Mesenchymal stem cell (in vitro differentiated cells and primary cell): ENCODE measurements around the gene KLHDC8A.

Experiments used
- DNase-seq: peaks from one replicate; pipeline ENCODE4 v3.0.0-alpha.2; 2013
- H2AFZ ChIP-seq: one replicate; pipeline ENCODE4 v1.6.1; 2013; ENCODE audit warnings: low read depth, mild to moderate bottlenecking, control low read depth, inconsistent platforms, low read length, moderate library complexity
- H2AK5ac ChIP-seq: 2 replicates; pipeline ENCODE4 v1.6.1; 2013; ENCODE audit warnings: low read length, moderate library complexity, mild to moderate bottlenecking, inconsistent platforms; ENCODE audit not compliant: severe bottlenecking
- H2BK120ac ChIP-seq: one replicate; pipeline ENCODE4 v1.6.1; 2013; ENCODE audit warnings: low read depth, mild to moderate bottlenecking, inconsistent platforms, low read length, moderate library complexity
- H2BK12ac ChIP-seq, 2 experiments: one replicate each; pipeline ENCODE4 v1.6.1; 2013; ENCODE audit warnings: inconsistent platforms in 2 of 2, low read length in 2 of 2, mild to moderate bottlenecking in 2 of 2, moderate library complexity in 2 of 2, control low read depth in 1 of 2
- H2BK15ac ChIP-seq: one replicate; pipeline ENCODE4 v1.6.1; 2013; ENCODE audit warnings: mild to moderate bottlenecking, low read depth, inconsistent platforms; ENCODE audit not compliant: poor library complexity, severe bottlenecking
- H2BK5ac ChIP-seq: 2 replicates; pipeline ENCODE4 v1.6.1; 2013; ENCODE audit warnings: low read depth, mild to moderate bottlenecking, low read length, control low read depth, inconsistent platforms; ENCODE audit not compliant: poor library complexity, severe bottlenecking
- H3K14ac ChIP-seq, 2 experiments: one replicate each; pipeline ENCODE4 v1.6.1; 2013; ENCODE audit warnings: inconsistent platforms in 2 of 2, low read length in 2 of 2, control low read depth in 1 of 2, mild to moderate bottlenecking in 1 of 2, moderate library complexity in 1 of 2
- H3K18ac ChIP-seq, 2 experiments: one replicate each; pipeline ENCODE4 v1.6.1; 2013; ENCODE audit warnings: inconsistent platforms in 2 of 2, low read length in 2 of 2, control low read depth in 1 of 2, low read depth in 1 of 2, mild to moderate bottlenecking in 1 of 2
- H3K23ac ChIP-seq, 2 experiments: one replicate each; pipeline ENCODE4 v1.6.1; 2013; ENCODE audit warnings: inconsistent platforms in 2 of 2, low read length in 2 of 2, mild to moderate bottlenecking in 2 of 2, moderate library complexity in 2 of 2, control low read depth in 1 of 2
- H3K27ac ChIP-seq: 2 replicates; pipeline ENCODE4 v1.5.1; 2013; ENCODE audit warnings: mild to moderate bottlenecking, moderate library complexity, low read length, control low read depth, inconsistent platforms; ENCODE audit not compliant: poor library complexity, severe bottlenecking
- H3K27me3 ChIP-seq, 2 experiments: 2 replicates each; pipeline versions ENCODE4 v1.6.1 to v1.7.0; 2013; ENCODE audit warnings: low read length in 2 of 2, mild to moderate bottlenecking in 2 of 2, moderate library complexity in 2 of 2, control low read depth in 1 of 2, inconsistent platforms in 1 of 2; ENCODE audit not compliant: control insufficient read depth in 1 of 2, insufficient read depth in 1 of 2
- H3K36me3 ChIP-seq, 2 experiments: 2 replicates each; pipeline versions ENCODE4 v1.6.1 to v1.7.0; 2013; ENCODE audit warnings: low read length in 2 of 2, control low read depth in 1 of 2, inconsistent platforms in 1 of 2, low read depth in 1 of 2, mild to moderate bottlenecking in 1 of 2; ENCODE audit not compliant: insufficient read depth in 2 of 2, control insufficient read depth in 1 of 2
- H3K4ac ChIP-seq, 2 experiments: one replicate each; pipeline ENCODE4 v1.6.1; 2013; ENCODE audit warnings: inconsistent platforms in 2 of 2, low read length in 2 of 2, mild to moderate bottlenecking in 2 of 2, moderate library complexity in 2 of 2, control low read depth in 1 of 2, low read depth in 1 of 2
- H3K4me1 ChIP-seq: 2 replicates; pipeline ENCODE4 v1.6.1; 2013; ENCODE audit warnings: low read depth, low read length, control low read depth; ENCODE audit not compliant: control insufficient read depth, insufficient read depth
- H3K4me2 ChIP-seq: 2 replicates; pipeline ENCODE4 v1.6.1; 2013; ENCODE audit warnings: low read length, mild to moderate bottlenecking, inconsistent platforms; ENCODE audit not compliant: poor library complexity, severe bottlenecking
- H3K4me3 ChIP-seq, 2 experiments: 2 replicates each; pipeline versions ENCODE4 v1.5.1 to v1.7.0; 2013; ENCODE audit warnings: low read length in 2 of 2, mild to moderate bottlenecking in 2 of 2, control low read depth in 1 of 2, low read depth in 1 of 2; ENCODE audit not compliant: insufficient read depth in 1 of 2
- H3K79me1 ChIP-seq: replicated peaks from 2 replicates; pipeline ENCODE4 v1.6.1; 2013; ENCODE audit warnings: mild to moderate bottlenecking, control low read depth, low read length, inconsistent platforms; ENCODE audit not compliant: poor library complexity, severe bottlenecking
- H3K9ac ChIP-seq: 2 replicates; pipeline ENCODE4 v1.7.0; 2013; ENCODE audit warnings: mild to moderate bottlenecking, low read length, moderate library complexity
- H3K9me3 ChIP-seq: 2 replicates; pipeline ENCODE4 v1.7.0; 2013; ENCODE audit warnings: mild to moderate bottlenecking, low read length; ENCODE audit not compliant: control insufficient read depth
- H4K8ac ChIP-seq: one replicate; pipeline ENCODE4 v1.6.1; 2013; ENCODE audit warnings: inconsistent platforms, mild to moderate bottlenecking, low read length, moderate library complexity
- H4K91ac ChIP-seq: one replicate; pipeline ENCODE4 v1.6.1; 2013; ENCODE audit warnings: mild to moderate bottlenecking, low read length, inconsistent platforms
- WGBS: methylation state at CpG from one replicate; pipeline ENCODE4 v1.1.7; 2013; ENCODE audit warnings: mixed read lengths; 5-methylcytosine and 5-hydroxymethylcytosine counted together

KLHDC8A gene

GRCh38 chr1:205350691-205351141, 6.0 kb downstream of the KLHDC8A start:
- H2BK5ac ChIP-seq, result no peak overlapping the region
- 61% methylated on average over 8 of the region's 8 CpGs for WGBS
- H3K27ac ChIP-seq, result no peak overlapping the region
- no peak overlapping the region for H3K14ac ChIP-seq
- peak overlapping the region; percentile 48 for H4K8ac ChIP-seq
- no peak overlapping the region for H3K9ac ChIP-seq
- no peak overlapping the region for H3K4ac ChIP-seq
- H3K18ac ChIP-seq, result no peak overlapping the region
- no peaks in the 10 kb centered on the region for H3K79me1 ChIP-seq
- no peak overlapping the region for H2BK120ac ChIP-seq
- H2BK15ac ChIP-seq, result no peak overlapping the region
- H4K91ac ChIP-seq, result no peak overlapping the region
- no peak overlapping the region for H3K23ac ChIP-seq
- H3K36me3 ChIP-seq, result no peaks in the 10 kb centered on the region
- H3K27me3 ChIP-seq, result peaks cover 57% of the 10 kb centered on the region in 2 experiments
- H3K4me2 ChIP-seq, result no peak overlapping the region
- no peak overlapping the region for H2AFZ ChIP-seq
- H3K9me3 ChIP-seq, result no peaks in the 10 kb centered on the region
- H3K4me3 ChIP-seq, result no peak overlapping the region
- DNase-seq, result no peak
- no peaks in the 10 kb centered on the region for H3K4me1 ChIP-seq
- no peak overlapping the region for H2AK5ac ChIP-seq
- H2BK12ac ChIP-seq, result no peak overlapping the region

- no peak overlapping the region for H3K4ac ChIP-seq
- no peaks in the 10 kb centered on the region for H3K79me1 ChIP-seq
- H3K4me2 ChIP-seq, result no peak overlapping the region
- no peak overlapping the region for H3K23ac ChIP-seq
- no peaks in the 10 kb centered on the region for H3K36me3 ChIP-seq
- no peak overlapping the region for H3K27ac ChIP-seq
- peaks cover 60 to 63% of the 10 kb centered on the region in 2 experiments for H3K27me3 ChIP-seq
- no peak overlapping the region for H4K8ac ChIP-seq
- no peak overlapping the region for H2AK5ac ChIP-seq
- 77% methylated on average over 4 of the region's 4 CpGs for WGBS
- H3K18ac ChIP-seq, result no peak overlapping the region
- no peak overlapping the region for H3K9ac ChIP-seq
- no peak overlapping the region for H4K91ac ChIP-seq
- H3K4me3 ChIP-seq, result no peak overlapping the region
- no peak overlapping the region for H2BK15ac ChIP-seq
- H2BK120ac ChIP-seq, result no peak overlapping the region
- no peak overlapping the region for H2BK5ac ChIP-seq
- DNase-seq, result no peak
- no peaks in the 10 kb centered on the region for H3K9me3 ChIP-seq
- no peak overlapping the region for H2AFZ ChIP-seq
- H3K14ac ChIP-seq, result no peak overlapping the region
- H2BK12ac ChIP-seq, result no peak overlapping the region
- H3K4me1 ChIP-seq, result no peaks in the 10 kb centered on the region
Measured at GRCh38 chr1:205350124-205350523, 6.6 kb downstream of the KLHDC8A start.

GRCh38 chr1:205348554-205349487, 7.9 kb downstream of the KLHDC8A start:
- no peak overlapping the region for H3K4me2 ChIP-seq
- H3K27ac ChIP-seq, result no peak overlapping the region
- H3K4me3 ChIP-seq, result no peak overlapping the region
- no peaks in the 10 kb centered on the region for H3K9me3 ChIP-seq
- H3K79me1 ChIP-seq, result no peaks in the 10 kb centered on the region
- no peak overlapping the region for H2BK120ac ChIP-seq
- H3K18ac ChIP-seq, result no peak overlapping the region
- no peak overlapping the region for H3K23ac ChIP-seq
- H2BK5ac ChIP-seq, result no peak overlapping the region
- H3K4ac ChIP-seq, result no peak overlapping the region
- no peak overlapping the region for H4K8ac ChIP-seq
- no peaks in the 10 kb centered on the region for H3K36me3 ChIP-seq
- H3K14ac ChIP-seq, result peak overlapping the region in 1 of 2 experiments; percentile 4
- no peak overlapping the region for H2BK15ac ChIP-seq
- H3K9ac ChIP-seq, result no peak overlapping the region
- H3K27me3 ChIP-seq, result peaks cover 71 to 74% of the 10 kb centered on the region in 2 experiments
- H2AFZ ChIP-seq, result no peak overlapping the region
- no peak overlapping the region for H2BK12ac ChIP-seq
- no peak overlapping the region for H2AK5ac ChIP-seq
- H3K4me1 ChIP-seq, result peaks cover 5% of the 10 kb centered on the region
- WGBS, result 68% methylated on average over 5 of the region's 5 CpGs
- DNase-seq, result no peak
- no peak overlapping the region for H4K91ac ChIP-seq

- no peak overlapping the region for H3K14ac ChIP-seq
- no peak overlapping the region for H3K23ac ChIP-seq
- no peak overlapping the region for H4K91ac ChIP-seq
- peaks cover 13% of the 10 kb centered on the region for H3K4me1 ChIP-seq
- no peak overlapping the region for H3K18ac ChIP-seq
- no peak overlapping the region for H3K9ac ChIP-seq
- no peak overlapping the region for H3K27ac ChIP-seq
- H2BK12ac ChIP-seq, result no peak overlapping the region
- no peak overlapping the region for H3K4ac ChIP-seq
- no peak overlapping the region for H4K8ac ChIP-seq
- H2AK5ac ChIP-seq, result no peak overlapping the region
- H2BK5ac ChIP-seq, result no peak overlapping the region
- peak; percentile 58 for DNase-seq
- no peak overlapping the region for H3K4me2 ChIP-seq
- H3K4me3 ChIP-seq, result no peak overlapping the region
- H2AFZ ChIP-seq, result no peak overlapping the region
- WGBS, result 68% methylated on average over 10 of the region's 10 CpGs
- no peaks in the 10 kb centered on the region for H3K9me3 ChIP-seq
- H3K79me1 ChIP-seq, result no peaks in the 10 kb centered on the region
- no peak overlapping the region for H2BK15ac ChIP-seq
- H2BK120ac ChIP-seq, result no peak overlapping the region
- no peaks in the 10 kb centered on the region for H3K36me3 ChIP-seq
- H3K27me3 ChIP-seq, result peaks cover 78 to 85% of the 10 kb centered on the region in 2 experiments
Measured at GRCh38 chr1:205346956-205347574, 9.7 kb downstream of the KLHDC8A start.
